CD4-positive, alpha-beta T cell treated with Interleukin-2 at 100 ng/mL for 4 hours (primary cell): Measurements from ENCODE around the gene SLC47A1.

Source experiments
- DNase-seq: peaks from one replicate; pipeline ENCODE4 v3.0.0-alpha.2; 2020; ENCODE audit warnings: low spot score

Gene SLC47A1

GRCh38 chr17:19613979-19614378 lies 80.3 kb downstream of the SLC47A1 start:
- DNase-seq, result no peak

GRCh38 chr17:19614900-19615299 lies 81.2 kb downstream of the SLC47A1 start:
- DNase-seq, result no peak

GRCh38 chr17:19618015-19618414 lies 84.4 kb downstream of the SLC47A1 start:
- no peak for DNase-seq

GRCh38 chr17:19619705-19620325 lies 86.2 kb downstream of the SLC47A1 start:
- no peak for DNase-seq

GRCh38 chr17:19621697-19622096 lies 88.0 kb downstream of the SLC47A1 start:
- DNase-seq, result no peak

GRCh38 chr17:19626079-19626478 lies 92.4 kb downstream of the SLC47A1 start:
- no peak for DNase-seq
